ENCODE measurements around the gene SLC26A5. TPM values are rescaled to one million over a fixed set of nuclear protein-coding genes. Genes with fewer than 3 reads are reported as not detected.

Gene SLC26A5
- polyA plus RNA-seq, 3 donors: not detected

- Mint-ChIP-seq H3K4me3 (no peak overlapping the region), H3K27me3 (ENCODE audit: low read depth in 3 of 3) (peaks cover 0 to 2% (median 0%) of the 10 kb centered on the region in 3 donors), H3K9me3 (no peaks in the 10 kb centered on the region), H3K4me1 (peaks cover 6% of the 10 kb centered on the region), H3K27ac (no peak overlapping the region), H3K36me3 (no peaks in the 10 kb centered on the region)
- Histone ChIP-seq H3K9me3 (replicated peaks in 1 of 2; ENCODE audit: control insufficient read depth in 1 of 2, insufficient read depth in 1 of 2, low read length in 2 of 2) (no peaks in the 10 kb centered on the region), H3K9ac (ENCODE audit: insufficient read depth, low read length, poor library complexity, severe bottlenecking) (no peak overlapping the region), H3K4me2 (replicated peaks; ENCODE audit: extremely low read depth, low read length, poor library complexity, severe bottlenecking) (no peak overlapping the region), H4K20me1 (ENCODE audit: insufficient read depth, low read length) (no peaks in the 10 kb centered on the region), H3K4me1 (ENCODE audit: control insufficient read depth in 1 of 2, insufficient read depth in 2 of 2, low read length in 2 of 2) (peaks cover 0 to 4% of the 10 kb centered on the region in 2 donors), H3K27ac (ENCODE audit: low read depth in 1 of 2, low read length in 2 of 2) (no peak overlapping the region), H3K36me3 (replicated peaks in 1 of 2; ENCODE audit: control insufficient read depth in 1 of 2, insufficient read depth in 2 of 2, low read length in 2 of 2) (no peaks in the 10 kb centered on the region), H3K79me2 (ENCODE audit: insufficient read depth, low read length) (no peaks in the 10 kb centered on the region), H3K4me3 (replicated peaks in 1 of 3; ENCODE audit: low read depth in 2 of 3, low read length in 3 of 3) (no peak overlapping the region), H2AFZ (ENCODE audit: insufficient read depth, low read depth, low read length, poor library complexity, severe bottlenecking) (no peak overlapping the region), H3K27me3 (ENCODE audit: control insufficient read depth in 2 of 2, insufficient read depth in 2 of 2, low read length in 2 of 2) (no peaks in the 10 kb centered on the region)
- no peak for DNase-seq
- WGBS (ENCODE audit: insufficient coverage): 94% methylated on average over 3 of the region's 5 CpGs
- TF ChIP-seq, protein P1, sequence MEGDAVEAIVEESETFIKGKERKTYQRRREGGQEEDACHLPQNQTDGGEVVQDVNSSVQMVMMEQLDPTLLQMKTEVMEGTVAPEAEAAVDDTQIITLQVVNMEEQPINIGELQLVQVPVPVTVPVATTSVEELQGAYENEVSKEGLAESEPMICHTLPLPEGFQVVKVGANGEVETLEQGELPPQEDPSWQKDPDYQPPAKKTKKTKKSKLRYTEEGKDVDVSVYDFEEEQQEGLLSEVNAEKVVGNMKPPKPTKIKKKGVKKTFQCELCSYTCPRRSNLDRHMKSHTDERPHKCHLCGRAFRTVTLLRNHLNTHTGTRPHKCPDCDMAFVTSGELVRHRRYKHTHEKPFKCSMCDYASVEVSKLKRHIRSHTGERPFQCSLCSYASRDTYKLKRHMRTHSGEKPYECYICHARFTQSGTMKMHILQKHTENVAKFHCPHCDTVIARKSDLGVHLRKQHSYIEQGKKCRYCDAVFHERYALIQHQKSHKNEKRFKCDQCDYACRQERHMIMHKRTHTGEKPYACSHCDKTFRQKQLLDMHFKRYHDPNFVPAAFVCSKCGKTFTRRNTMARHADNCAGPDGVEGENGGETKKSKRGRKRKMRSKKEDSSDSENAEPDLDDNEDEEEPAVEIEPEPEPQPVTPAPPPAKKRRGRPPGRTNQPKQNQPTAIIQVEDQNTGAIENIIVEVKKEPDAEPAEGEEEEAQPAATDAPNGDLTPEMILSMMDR (IDR thresholded peaks at IDR 0.05): no peak
- intact Hi-C loops (cut with micrococcal nuclease): no loop called here
Measured at GRCh38 chr7:103391150-103391549, 54.9 kb downstream of the SLC26A5 start.

DNA sequence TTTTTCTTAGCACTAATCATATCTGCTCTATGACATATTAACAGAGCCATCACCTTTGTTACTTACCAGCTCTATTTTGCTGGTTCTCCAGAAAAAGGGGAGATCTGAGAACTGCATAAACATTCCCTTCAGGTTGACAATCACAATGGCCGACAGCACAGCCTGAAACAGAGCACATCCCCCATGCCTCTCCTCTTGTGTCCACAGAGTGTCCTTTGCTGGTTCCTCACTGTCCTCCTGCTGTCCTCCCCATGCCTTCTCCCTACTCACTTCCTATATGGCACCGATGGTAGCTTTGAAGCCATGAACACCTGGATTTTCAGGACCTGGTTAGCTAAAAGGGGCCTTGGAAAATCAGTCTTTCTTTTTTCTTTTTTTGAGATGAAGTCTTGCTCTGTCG is 56.7 kb downstream of the SLC26A5 start:
- Histone ChIP-seq H3K4me2 (replicated peaks; ENCODE audit: extremely low read depth, low read length, poor library complexity, severe bottlenecking) (no peak overlapping the region), H4K20me1 (ENCODE audit: insufficient read depth, low read length) (no peaks in the 10 kb centered on the region), H3K79me2 (ENCODE audit: insufficient read depth, low read length) (no peaks in the 10 kb centered on the region), H3K4me1 (ENCODE audit: control insufficient read depth in 1 of 2, insufficient read depth in 2 of 2, low read length in 2 of 2) (peaks cover 0 to 4% of the 10 kb centered on the region in 2 donors), H3K36me3 (replicated peaks in 1 of 2; ENCODE audit: control insufficient read depth in 1 of 2, insufficient read depth in 2 of 2, low read length in 2 of 2) (no peaks in the 10 kb centered on the region), H3K9ac (ENCODE audit: insufficient read depth, low read length, poor library complexity, severe bottlenecking) (no peak overlapping the region), H3K9me3 (replicated peaks in 1 of 2; ENCODE audit: control insufficient read depth in 1 of 2, insufficient read depth in 1 of 2, low read length in 2 of 2) (no peaks in the 10 kb centered on the region), H3K27ac (ENCODE audit: low read depth in 1 of 2, low read length in 2 of 2) (no peak overlapping the region), H3K27me3 (ENCODE audit: control insufficient read depth in 2 of 2, insufficient read depth in 2 of 2, low read length in 2 of 2) (no peaks in the 10 kb centered on the region), H3K4me3 (replicated peaks in 1 of 3; ENCODE audit: low read depth in 2 of 3, low read length in 3 of 3) (no peak overlapping the region), H2AFZ (ENCODE audit: insufficient read depth, low read depth, low read length, poor library complexity, severe bottlenecking) (no peak overlapping the region)
- Mint-ChIP-seq H3K27me3 (ENCODE audit: low read depth in 3 of 3) (peaks cover 0 to 2% (median 0%) of the 10 kb centered on the region in 3 donors), H3K36me3 (no peaks in the 10 kb centered on the region), H3K4me3 (no peak overlapping the region), H3K27ac (peak overlapping the region in 1 of 7 donors; percentile 10), H3K9me3 (no peaks in the 10 kb centered on the region), H3K4me1 (peaks cover 6% of the 10 kb centered on the region)
- TF ChIP-seq, protein P1 (IDR thresholded peaks at IDR 0.05): no peak
- WGBS (ENCODE audit: insufficient coverage): 100% methylated on average over 2 of the region's 3 CpGs
- DNase-seq: no peak
- intact Hi-C loops (cut with micrococcal nuclease): no loop called here

Data from CD14-positive monocyte (primary cell).